WTC11 (cell line): ENCODE measurements around the gene TMEM79.

Source experiments
- CTCF ChIP-seq: fragments of 200-600 bp; IDR thresholded peaks from 2 replicates; pipeline ENCODE4 v1.8.0; 2022; ENCODE audit warnings: antibody characterized with exemption
- KAT7 ChIP-seq: sonication (generic); formaldehyde crosslinking; IDR thresholded peaks from 2 replicates; pipeline ENCODE4 v1.8.1; 2023; ENCODE audit warnings: missing genetic modification reagents, mild to moderate bottlenecking, borderline replicate concordance
- NFE2L1 ChIP-seq: sonication (generic); formaldehyde crosslinking; IDR thresholded peaks from 2 replicates; pipeline ENCODE4 v1.8.1; 2023; ENCODE audit warnings: missing genetic modification reagents
- ZNF219 ChIP-seq: sonication (generic); formaldehyde crosslinking; IDR thresholded peaks from 2 replicates; pipeline ENCODE4 v1.8.0; 2023; ENCODE audit warnings: missing genetic modification reagents, mild to moderate bottlenecking, borderline replicate concordance

- TF ChIP-seq NFE2L1 (CRISPR knock-in tag), result no peak
- no peak for TF ChIP-seq KAT7 (CRISPR knock-in tag)
- TF ChIP-seq ZNF219, result no peak
- TF ChIP-seq CTCF, result no peak
These were observed at the start of gene TMEM79 for GRCh38 chr1:156284112-156284511.
